HepG2 (cell line): Measurements from ENCODE around the gene LHB.

ENCODE experiments used
- CTCF ChIP-seq: sonication (generic); formaldehyde crosslinking; IDR thresholded peaks from 2 replicates; pipeline ENCODE4 v1.5.0; 2020; ENCODE audit warnings: mild to moderate bottlenecking, missing genetic modification reagents, moderate library complexity
- PCBP1 ChIP-seq: fragments of 200-400 bp; formaldehyde crosslinking; IDR thresholded peaks from 2 replicates; pipeline ENCODE4 v1.6.1; 2017; ENCODE audit warnings: mild to moderate bottlenecking, low read depth, low read length, borderline replicate concordance
- SETDB1 ChIP-seq: sonication (generic); formaldehyde crosslinking; IDR thresholded peaks from 2 replicates; pipeline ENCODE4 v1.5.1; 2020; ENCODE audit warnings: missing genetic modification reagents, mild to moderate bottlenecking, borderline replicate concordance

GRCh38 chr19:49016067-49016839, 638 bp downstream of the LHB start:
- TF ChIP-seq CTCF (CRISPR knock-in tag) (no peak), PCBP1 (no peak), SETDB1 (CRISPR knock-in tag) (no peak)
